Epidermal melanocyte (primary cell): Measurements from ENCODE around the gene TMEFF2.

Experiments used
- DNase-seq: peaks from one replicate; pipeline ENCODE4 v3.0.0; 2011; ENCODE audit warnings: low spot score; ENCODE audit not compliant: insufficient read length

Gene TMEFF2

GRCh38 chr2:191974676-191975075, 220.1 kb downstream of the TMEFF2 start:
- DNase-seq = no peak

DNA sequence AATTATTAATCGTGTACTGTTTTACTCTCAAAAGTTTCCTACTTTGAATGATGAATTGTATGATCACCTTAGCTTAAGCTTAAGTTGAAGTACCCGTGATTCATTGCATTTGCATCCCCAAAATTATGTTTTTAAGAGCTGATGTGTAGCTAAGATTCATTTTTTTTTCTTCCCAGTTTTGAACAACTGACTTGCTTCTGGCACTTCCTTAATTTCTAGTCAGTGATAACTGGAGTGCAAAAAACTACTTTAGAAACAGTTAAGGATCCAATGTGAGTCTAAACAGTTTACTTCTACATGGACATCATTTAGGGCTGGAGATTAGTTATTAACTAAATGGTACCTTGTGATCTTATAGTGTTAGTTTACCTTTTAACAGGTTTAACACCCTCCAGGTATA, 223.9 kb downstream of the TMEFF2 start:
- no peak for DNase-seq

- no peak for DNase-seq
Observed at GRCh38 chr2:191968120-191968519, 226.6 kb downstream of the TMEFF2 start.

- no peak for DNase-seq
Observed at GRCh38 chr2:191965733-191966132, 229.0 kb downstream of the TMEFF2 start.

DNA sequence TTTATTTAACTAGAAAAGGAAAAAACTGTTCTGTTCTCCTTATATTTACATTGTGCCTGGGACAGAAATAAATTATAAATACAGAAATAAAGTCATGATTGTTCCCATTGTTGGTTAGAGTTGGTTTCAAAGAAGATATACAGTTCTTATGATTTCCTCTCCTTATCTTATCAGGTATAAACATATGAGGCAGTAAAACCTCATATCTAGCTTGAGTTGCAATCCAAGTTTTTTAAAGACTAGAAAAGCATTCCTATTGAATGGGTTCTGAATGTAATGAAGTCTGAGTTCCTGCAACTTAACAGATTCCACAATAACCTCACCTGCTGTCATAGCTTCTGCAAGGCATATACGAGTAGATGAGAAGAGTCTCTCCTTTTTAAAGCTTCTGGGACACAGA, 233.2 kb downstream of the TMEFF2 start:
- DNase-seq = no peak

DNA sequence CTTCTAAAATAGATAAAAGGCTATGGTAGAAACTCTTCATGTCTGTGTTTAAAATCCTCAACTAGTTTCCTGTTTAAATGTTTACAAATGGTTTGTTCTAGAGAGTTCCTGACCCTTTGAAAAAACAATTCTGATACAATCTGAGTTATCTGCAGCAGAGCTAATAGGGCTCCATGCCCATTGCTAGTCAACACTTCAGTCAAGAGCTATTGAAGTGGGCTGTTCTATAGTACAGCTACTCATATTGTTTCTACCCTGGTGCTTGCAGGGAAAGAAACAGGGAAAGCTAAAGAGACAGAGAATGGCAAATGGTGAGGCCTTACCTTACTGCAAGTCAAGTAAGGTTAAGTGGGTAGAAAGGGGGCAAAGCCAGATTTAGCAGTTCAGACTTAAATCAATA, 235.5 kb downstream of the TMEFF2 start:
- DNase-seq = no peak

DNA sequence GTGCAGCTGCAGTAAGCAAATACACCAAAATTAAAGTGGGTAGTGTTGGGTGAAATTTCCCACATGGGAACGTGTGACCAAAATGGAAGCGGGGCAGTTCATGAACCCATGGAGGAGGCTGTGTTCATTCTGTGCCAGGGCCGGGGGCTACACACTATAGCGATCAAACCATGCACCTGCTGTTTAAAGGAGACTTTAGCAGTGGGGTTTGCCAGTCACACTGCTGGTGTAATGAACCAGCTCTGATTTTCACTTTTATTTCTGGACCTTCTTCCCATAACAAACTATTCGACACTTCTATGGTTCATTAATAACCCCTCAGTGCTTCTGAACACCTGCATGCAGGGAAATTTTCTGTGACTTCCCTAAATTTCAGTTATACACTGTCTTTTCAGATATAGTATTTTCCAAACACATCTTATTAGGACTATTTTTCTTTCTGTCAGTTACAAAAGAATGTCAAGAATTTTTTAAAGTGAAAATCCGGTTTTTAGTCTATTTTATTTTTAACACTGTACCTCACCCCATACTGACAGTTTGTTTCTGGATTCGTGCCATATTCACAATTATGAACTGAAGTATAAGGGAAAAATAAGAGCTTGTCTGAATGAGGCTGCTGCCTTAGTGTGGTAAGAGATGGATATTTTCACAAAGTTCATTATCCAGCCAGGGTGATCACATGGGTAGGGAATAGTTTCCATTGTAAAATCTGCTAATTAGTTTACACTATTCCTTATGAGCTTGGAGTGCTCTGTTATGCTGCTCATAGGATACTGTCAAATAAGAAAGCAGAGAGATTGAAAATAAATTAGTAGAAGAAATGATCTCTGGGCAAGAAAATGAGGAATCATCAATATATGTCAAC, 236.5 kb downstream of the TMEFF2 start:
- no peak for DNase-seq

- DNase-seq = no peak
Observed at GRCh38 chr2:191954451-191954850, 240.3 kb downstream of the TMEFF2 start.

GRCh38 chr2:191952515-191953270, 242.0 kb downstream of the TMEFF2 start:
- DNase-seq = no peak

GRCh38 chr2:191951832-191952231, 242.9 kb downstream of the TMEFF2 start:
- DNase-seq = no peak

DNA sequence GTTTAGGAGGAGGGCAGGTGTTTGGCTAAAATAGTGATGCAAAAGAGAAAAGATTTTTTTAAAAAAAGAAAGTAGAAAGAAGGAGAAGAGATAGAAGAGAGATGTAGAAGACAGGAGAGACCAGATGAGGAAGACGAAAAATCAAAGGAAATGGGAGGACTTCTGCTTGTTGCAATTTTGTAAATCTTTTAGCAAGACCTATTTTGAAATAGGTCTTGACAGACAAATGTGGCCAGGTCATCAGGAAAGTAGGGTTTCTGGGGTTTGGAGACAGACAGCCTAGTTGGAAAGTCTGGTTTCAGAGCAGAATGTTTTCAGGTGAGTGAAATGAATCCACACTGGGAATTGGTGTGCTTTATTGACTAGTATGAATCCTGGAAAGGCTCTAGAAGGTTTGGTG, 243.4 kb downstream of the TMEFF2 start:
- no peak for DNase-seq

GRCh38 chr2:191950132-191950874, 244.4 kb downstream of the TMEFF2 start:
- no peak for DNase-seq

GRCh38 chr2:191947235-191947634, 247.5 kb downstream of the TMEFF2 start:
- DNase-seq = no peak

GRCh38 chr2:191946471-191947182, 248.1 kb downstream of the TMEFF2 start:
- no peak for DNase-seq

DNA sequence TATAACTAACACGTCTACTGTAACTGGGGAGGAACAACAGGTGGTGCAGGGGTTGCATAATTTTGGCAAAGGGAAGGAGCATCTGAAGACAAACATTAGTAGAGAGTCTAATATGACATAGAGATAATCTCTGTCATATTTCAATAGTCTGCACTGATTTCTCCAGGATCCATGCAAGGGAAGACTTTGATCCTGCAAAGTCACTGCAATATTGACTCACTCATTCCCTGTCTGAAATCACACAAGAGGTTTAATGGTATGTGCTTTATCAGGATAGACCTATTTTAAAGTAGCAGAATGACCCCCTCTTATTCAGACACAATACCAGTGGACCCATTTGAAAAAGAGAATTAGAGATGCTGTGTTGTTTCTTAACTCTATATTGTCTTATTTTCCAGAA, 249.1 kb downstream of the TMEFF2 start:
- DNase-seq = no peak

GRCh38 chr2:191942739-191943103, 252.0 kb downstream of the TMEFF2 start:
- no peak for DNase-seq

DNA sequence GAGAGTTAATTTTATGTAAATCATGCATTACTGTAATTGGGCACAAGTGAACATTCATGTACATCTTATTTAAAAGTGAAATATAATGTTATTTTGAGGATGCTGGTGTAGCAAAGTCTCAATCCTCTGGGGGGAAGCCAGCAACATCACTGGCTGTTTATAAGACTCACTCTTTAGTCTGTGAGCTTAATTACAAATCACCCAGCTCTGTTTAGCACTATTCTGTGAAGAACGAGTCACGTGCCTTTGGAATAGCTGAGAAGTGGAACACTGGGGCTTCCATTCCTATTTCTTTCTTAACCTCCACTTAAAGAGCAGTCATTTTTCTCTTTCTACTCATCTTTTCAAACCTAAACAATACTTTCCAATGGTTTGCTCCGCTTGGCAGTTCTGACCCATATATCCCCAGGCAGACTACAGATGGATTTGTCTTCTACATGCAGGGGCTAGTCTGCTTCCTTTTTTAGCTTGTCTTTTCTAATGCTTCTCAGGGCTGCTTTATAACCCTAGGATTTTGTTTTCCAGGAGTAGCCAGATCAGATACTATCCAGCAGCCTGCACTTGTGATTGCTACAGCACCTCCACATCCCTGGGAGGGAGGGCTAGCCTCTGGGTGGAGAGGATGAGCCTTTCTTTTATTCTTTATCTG, 252.5 kb downstream of the TMEFF2 start:
- no peak for DNase-seq

GRCh38 chr2:191941376-191941929, 253.3 kb downstream of the TMEFF2 start:
- DNase-seq = no peak

- no peak for DNase-seq
Observed at GRCh38 chr2:191938779-191939178, 256.0 kb downstream of the TMEFF2 start.

DNA sequence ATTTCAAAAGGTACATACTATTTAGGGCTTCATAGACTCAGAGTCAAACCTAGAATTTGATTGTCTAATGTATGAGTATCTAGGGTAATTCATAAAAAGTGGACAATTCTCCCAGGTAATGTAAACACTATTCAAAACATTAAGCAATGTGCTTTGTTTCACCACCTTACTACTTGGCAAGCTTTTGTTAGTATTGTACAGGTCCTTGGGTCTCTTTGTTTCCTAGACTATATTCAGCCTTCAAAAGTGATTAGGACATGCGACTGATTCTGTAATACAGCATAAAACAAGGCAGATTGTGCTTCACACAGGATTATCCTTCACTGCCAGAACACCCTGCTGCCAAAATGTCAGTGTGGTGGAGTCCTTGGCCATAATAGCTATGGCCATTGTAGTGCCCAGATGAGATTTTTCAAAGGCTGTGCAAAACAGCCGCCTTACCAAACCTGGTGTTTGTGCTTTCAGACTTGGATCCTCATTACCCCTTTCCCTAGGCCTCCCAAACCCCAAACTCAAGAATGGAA, 257.8 kb downstream of the TMEFF2 start:
- DNase-seq = no peak
